CD8-positive, alpha-beta memory T cell (primary cell): Measurements from ENCODE around the gene SCART1. TPM values are rescaled to one million over a fixed set of nuclear protein-coding genes. Genes with fewer than 3 reads are reported as not detected.
A peak's percentile ranks its signal among the peaks of the same experiment; 100 is the strongest.

Experiments
- CTCF ChIA-PET: fragments of 350-600 bp; sonication (Branson Sonifier 250); formaldehyde crosslinking; loops from one replicate; lab custom pipeline; 2021; ENCODE audit warnings: antibody characterized with exemption; lab: Charles Lee
- POLR2A ChIA-PET: fragments of 350-600 bp; sonication (Branson Sonifier 250); formaldehyde crosslinking; loops from one replicate; lab custom pipeline; 2021; ENCODE audit warnings: antibody characterized with exemption; lab: Charles Lee
- DNase-seq, 5 donors: peaks; one replicate each; pipeline versions ENCODE4 v3.0.0 to v3.0.0-alpha.2; 2020 to 2022; ENCODE audit warnings: mixed read lengths in 1 of 5
- H3K27ac ChIP-seq: one replicate; pipeline ENCODE4 v1.7.0; 2013; ENCODE audit warnings: low read depth, mild to moderate bottlenecking, low read length, moderate library complexity
- H3K27me3 ChIP-seq: 2 replicates; pipeline ENCODE4 v1.7.0; 2013; ENCODE audit warnings: low read length, mild to moderate bottlenecking; ENCODE audit not compliant: insufficient read depth, poor library complexity, severe bottlenecking
- H3K36me3 ChIP-seq: 2 replicates; pipeline ENCODE4 v1.7.0; 2013; ENCODE audit warnings: mild to moderate bottlenecking, low read length, moderate library complexity; ENCODE audit not compliant: insufficient read depth
- H3K4me1 ChIP-seq: 2 replicates; pipeline ENCODE4 v1.7.0; 2013; ENCODE audit warnings: mild to moderate bottlenecking, low read length, moderate library complexity; ENCODE audit not compliant: insufficient read depth
- H3K4me3 ChIP-seq: 2 replicates; pipeline ENCODE4 v1.7.0; 2013; ENCODE audit warnings: mild to moderate bottlenecking, low read length
- H3K9me3 ChIP-seq: 2 replicates; pipeline ENCODE4 v1.7.0; 2013; ENCODE audit warnings: mild to moderate bottlenecking, low read length
- H3K27ac Mint-ChIP-seq, 8 donors: one replicate each; pipeline ENCODE4 v1.8.0; 2020 to 2021; ENCODE audit warnings: mixed read lengths in 8 of 8, mild to moderate bottlenecking in 6 of 8, inconsistent platforms in 3 of 8, moderate library complexity in 3 of 8
- H3K27me3 Mint-ChIP-seq, 2 donors: one replicate each; pipeline ENCODE4 v1.8.0; 2020 to 2021; ENCODE audit warnings: mixed read lengths in 2 of 2, mild to moderate bottlenecking in 1 of 2, moderate library complexity in 1 of 2
- H3K36me3 Mint-ChIP-seq, 3 donors: one replicate each; pipeline ENCODE4 v1.8.0; 2020 to 2021; ENCODE audit warnings: mixed read lengths in 3 of 3, inconsistent platforms in 1 of 3, mild to moderate bottlenecking in 1 of 3
- H3K4me1 Mint-ChIP-seq, 3 donors: one replicate each; pipeline ENCODE4 v1.8.0; 2020 to 2021; ENCODE audit warnings: mixed read lengths in 3 of 3, inconsistent platforms in 1 of 3, mild to moderate bottlenecking in 1 of 3
- H3K4me3 Mint-ChIP-seq, 7 donors: one replicate each; pipeline ENCODE4 v1.8.0; 2020 to 2021; ENCODE audit warnings: mixed read lengths in 7 of 7, mild to moderate bottlenecking in 6 of 7, moderate library complexity in 4 of 7, inconsistent platforms in 2 of 7
- H3K9me3 Mint-ChIP-seq, 5 donors: one replicate each; pipeline ENCODE4 v1.8.0; 2020 to 2022; ENCODE audit warnings: mixed read lengths in 5 of 5, mild to moderate bottlenecking in 3 of 5, moderate library complexity in 2 of 5, inconsistent platforms in 1 of 5
- polyA plus RNA-seq: library from polyadenylated mRNA; unstranded; fragments of 300-500 nt; fragmentation: Illumina TruSeq; gene quantifications from one replicate; pipeline ENCODE4 v1.2.3, GENCODE V29; 2021
- total RNA-seq, 2 experiments: library from RNA; stranded (reverse); gene quantifications; one replicate each; pipeline ENCODE4 v1.2.3, GENCODE V29; 2021

The SCART1 gene
- total and polyA plus RNA-seq, 3 experiments from 2014 or later = 1.4 to 3.2 (median 1.5) TPM

GRCh38 chr10:133455196-133455595 is 1.5 kb downstream of the SCART1 start:
- no peaks in the 10 kb centered on the region for H3K9me3 ChIP-seq
- no peak overlapping the region for H3K4me3 ChIP-seq
- H3K4me1 Mint-ChIP-seq = peaks cover 0 to 6% (median 5%) of the 10 kb centered on the region in 3 donors
- no peaks in the 10 kb centered on the region for H3K9me3 Mint-ChIP-seq
- ChIA-PET POLR2A (no interaction called here), CTCF (no interaction called here)
- H3K27ac ChIP-seq = no peak overlapping the region
- no peaks in the 10 kb centered on the region for H3K36me3 Mint-ChIP-seq
- no peak for DNase-seq
- no peaks in the 10 kb centered on the region for H3K4me1 ChIP-seq
- peak overlapping the region in 6 of 7 donors; percentile 23 to 81 (median 74) for H3K4me3 Mint-ChIP-seq
- peak overlapping the region in 5 of 8 donors; percentile 33 to 91 (median 72) for H3K27ac Mint-ChIP-seq
- no peaks in the 10 kb centered on the region for H3K27me3 Mint-ChIP-seq
- H3K36me3 ChIP-seq = no peaks in the 10 kb centered on the region
- no peaks in the 10 kb centered on the region for H3K27me3 ChIP-seq

- Mint-ChIP-seq H3K9me3 (no peaks in the 10 kb centered on the region), H3K36me3 (no peaks in the 10 kb centered on the region), H3K4me3 (peak overlapping the region in 6 of 7 donors; percentile 23 to 81 (median 74)), H3K27me3 (no peaks in the 10 kb centered on the region), H3K4me1 (peaks cover 0 to 6% (median 5%) of the 10 kb centered on the region in 3 donors), H3K27ac (peak overlapping the region in 5 of 8 donors; percentile 33 to 91 (median 72))
- Histone ChIP-seq H3K4me1 (no peaks in the 10 kb centered on the region), H3K27ac (no peak overlapping the region), H3K9me3 (no peaks in the 10 kb centered on the region), H3K4me3 (no peak overlapping the region), H3K36me3 (no peaks in the 10 kb centered on the region), H3K27me3 (no peaks in the 10 kb centered on the region)
- ChIA-PET POLR2A (no interaction called here), CTCF (no interaction called here)
- no peak for DNase-seq
Measured at GRCh38 chr10:133455611-133456031, 1.9 kb downstream of the SCART1 start.

GRCh38 chr10:133456041-133456951 is 2.6 kb downstream of the SCART1 start:
- Histone ChIP-seq H3K36me3 (no peaks in the 10 kb centered on the region), H3K4me1 (no peaks in the 10 kb centered on the region), H3K27ac (no peak overlapping the region), H3K4me3 (no peak overlapping the region), H3K9me3 (no peaks in the 10 kb centered on the region), H3K27me3 (no peaks in the 10 kb centered on the region)
- Mint-ChIP-seq H3K36me3 (peaks cover 0 to 2% (median under 1%) of the 10 kb centered on the region in 3 donors), H3K4me1 (peaks cover 0 to 6% (median 5%) of the 10 kb centered on the region in 3 donors), H3K27me3 (no peaks in the 10 kb centered on the region), H3K27ac (peak overlapping the region in 3 of 8 donors; percentile 23 to 91 (median 33)), H3K9me3 (no peaks in the 10 kb centered on the region), H3K4me3 (peak overlapping the region in 6 of 7 donors; percentile 28 to 81 (median 68))
- no peak for DNase-seq
- ChIA-PET POLR2A (no interaction called here), CTCF (no interaction called here)

GRCh38 chr10:133457100-133457841 is 3.5 kb downstream of the SCART1 start:
- H3K4me1 Mint-ChIP-seq = peaks cover 0 to 6% (median 5%) of the 10 kb centered on the region in 3 donors
- peak overlapping the region in 1 of 8 donors; percentile 61 for H3K27ac Mint-ChIP-seq

GRCh38 chr10:133458021-133458709 is 4.4 kb downstream of the SCART1 start:
- H3K27ac Mint-ChIP-seq = peak overlapping the region in 1 of 8 donors; percentile 32
- no peaks in the 10 kb centered on the region for H3K27me3 Mint-ChIP-seq
- ChIA-PET CTCF (no interaction called here), POLR2A (no interaction called here)
- H3K9me3 Mint-ChIP-seq = no peaks in the 10 kb centered on the region
- no peak overlapping the region for H3K4me3 ChIP-seq
- H3K27me3 ChIP-seq = no peaks in the 10 kb centered on the region
- H3K4me1 Mint-ChIP-seq = peaks cover 0 to 4% (median 4%) of the 10 kb centered on the region in 3 donors
- no peak for DNase-seq
- H3K4me3 Mint-ChIP-seq = no peak overlapping the region
- H3K36me3 Mint-ChIP-seq = peaks cover 0 to 6% (median 2%) of the 10 kb centered on the region in 3 donors
- H3K9me3 ChIP-seq = no peaks in the 10 kb centered on the region
- no peaks in the 10 kb centered on the region for H3K4me1 ChIP-seq
- H3K36me3 ChIP-seq = no peaks in the 10 kb centered on the region
- H3K27ac ChIP-seq = no peak overlapping the region

More at GRCh38 chr10:133457100-133457841, 3.5 kb downstream of the SCART1 start:
- Mint-ChIP-seq H3K27me3 (no peaks in the 10 kb centered on the region), H3K9me3 (no peaks in the 10 kb centered on the region), H3K36me3 (peaks cover 0 to 6% (median 2%) of the 10 kb centered on the region in 3 donors), H3K4me3 (no peak overlapping the region)
- H3K9me3 ChIP-seq = no peaks in the 10 kb centered on the region
- POLR2A ChIA-PET = no interaction called here
- no peaks in the 10 kb centered on the region for H3K36me3 ChIP-seq
- H3K4me1 ChIP-seq = no peaks in the 10 kb centered on the region
- DNase-seq = no peak
- no peak overlapping the region for H3K27ac ChIP-seq
- CTCF ChIA-PET = no interaction called here
- no peaks in the 10 kb centered on the region for H3K27me3 ChIP-seq
- H3K4me3 ChIP-seq = no peak overlapping the region

- H3K36me3 ChIP-seq = no peaks in the 10 kb centered on the region
- no peaks in the 10 kb centered on the region for H3K9me3 ChIP-seq
- CTCF ChIA-PET = no interaction called here
- H3K4me1 ChIP-seq = no peaks in the 10 kb centered on the region
- no peaks in the 10 kb centered on the region for H3K27me3 Mint-ChIP-seq
- no peaks in the 10 kb centered on the region for H3K9me3 Mint-ChIP-seq
- POLR2A ChIA-PET = no interaction called here
- H3K4me3 ChIP-seq = no peak overlapping the region
- H3K27ac ChIP-seq = no peak overlapping the region
- H3K27me3 ChIP-seq = no peaks in the 10 kb centered on the region
- peaks cover 0 to 6% (median 3%) of the 10 kb centered on the region in 3 donors for H3K36me3 Mint-ChIP-seq
- H3K4me1 Mint-ChIP-seq = no peaks in the 10 kb centered on the region
- no peak for DNase-seq
- peak overlapping the region in 1 of 8 donors; percentile 32 for H3K27ac Mint-ChIP-seq
- no peak overlapping the region for H3K4me3 Mint-ChIP-seq
Measured at GRCh38 chr10:133458710-133459453, 5.1 kb downstream of the SCART1 start.

- CTCF ChIA-PET = no interaction called here
- no peak overlapping the region for H3K4me3 ChIP-seq
- POLR2A ChIA-PET = no interaction called here
- peaks cover 0 to 6% (median 3%) of the 10 kb centered on the region in 3 donors for H3K36me3 Mint-ChIP-seq
- no peaks in the 10 kb centered on the region for H3K9me3 Mint-ChIP-seq
- DNase-seq = no peak
- H3K9me3 ChIP-seq = no peaks in the 10 kb centered on the region
- peak overlapping the region in 1 of 8 donors; percentile 41 for H3K27ac Mint-ChIP-seq
- H3K27me3 ChIP-seq = no peaks in the 10 kb centered on the region
- H3K36me3 ChIP-seq = no peaks in the 10 kb centered on the region
- no peak overlapping the region for H3K27ac ChIP-seq
- H3K4me1 ChIP-seq = no peaks in the 10 kb centered on the region
- H3K4me1 Mint-ChIP-seq = no peaks in the 10 kb centered on the region
- H3K4me3 Mint-ChIP-seq = no peak overlapping the region
- no peaks in the 10 kb centered on the region for H3K27me3 Mint-ChIP-seq
Measured at GRCh38 chr10:133459454-133460207, 5.9 kb downstream of the SCART1 start.
